Tibial nerve (tissue), 4 donors: Measurements from ENCODE around the gene TBX1. TPM values are rescaled to one million over a fixed set of nuclear protein-coding genes. Genes with fewer than 3 reads are reported as not detected.

Experiments used
- DNase-seq, 2 donors: peaks; one replicate each; pipeline ENCODE4 v3.0.0-alpha.2; 2019; ENCODE audit warnings: low spot score in 2 of 2
- H3K27ac ChIP-seq, 4 donors: fragments of 200-600 bp; sonication (generic) in 3 of 4; one replicate each; pipeline ENCODE4 v1.5.1; 2017 to 2019; ENCODE audit warnings: mild to moderate bottlenecking in 1 of 4
- H3K27me3 ChIP-seq, 2 donors: fragments of 200-600 bp; sonication (generic) in 1 of 2; one replicate each; pipeline versions ENCODE4 v1.5.1 to v1.6.0; 2017 to 2019
- H3K36me3 ChIP-seq, 3 donors: fragments of 200-600 bp; sonication (generic); one replicate each; pipeline ENCODE4 v1.5.1; 2018 to 2019
- H3K4me1 ChIP-seq, 4 donors: fragments of 200-600 bp; sonication (generic) in 3 of 4; one replicate each; pipeline ENCODE4 v1.5.1; 2017 to 2019
- H3K4me3 ChIP-seq, 4 donors: fragments of 200-600 bp; sonication (generic) in 3 of 4; one replicate each; pipeline ENCODE4 v1.5.1; 2017 to 2019; ENCODE audit warnings: mild to moderate bottlenecking in 1 of 4, moderate library complexity in 1 of 4
- H3K9me3 ChIP-seq, 4 donors: fragments of 200-600 bp; sonication (generic) in 3 of 4; one replicate each; pipeline ENCODE4 v1.5.1; 2017 to 2019
- EP300 ChIP-seq, 2 donors: sonication (generic); formaldehyde crosslinking; IDR thresholded peaks; one replicate each; pipeline ENCODE4 v1.6.1; 2017; ENCODE audit warnings: antibody characterized with exemption in 2 of 2, mild to moderate bottlenecking in 1 of 2
- POLR2A ChIP-seq, 2 donors: fragments of 450-650 bp; IDR thresholded peaks; one replicate each; pipeline ENCODE4 v1.6.1; 2017; ENCODE audit warnings: antibody characterized with exemption in 2 of 2, mild to moderate bottlenecking in 2 of 2, moderate library complexity in 2 of 2
- WGBS, 2 donors: methylation state at CpG; one replicate each; pipeline ENCODE4 v1.1.5; 2018; 5-methylcytosine and 5-hydroxymethylcytosine counted together
- total RNA-seq, 4 donors: library from RNA; depleted of rRNA; stranded (reverse); fragments of >200 nt; gene quantifications; one replicate each; pipeline ENCODE4 v1.1.0, GENCODE V29; 2016
- TF ChIP-seq, protein P1 (sequence below), 5 experiments: fragments of 200-600 bp in 3 of 5; fragments of 450-650 bp in 2 of 5; sonication (generic) in 3 of 5; IDR thresholded peaks; one replicate each; pipeline ENCODE4 v1.5.1; 2016 to 2019; ENCODE audit warnings: antibody characterized with exemption in 5 of 5, mild to moderate bottlenecking in 3 of 5, moderate library complexity in 2 of 5

TBX1 gene
- total RNA-seq, 4 donors from 2014 or later: 0.42 to 3.6 (median 2.6) TPM

DNA sequence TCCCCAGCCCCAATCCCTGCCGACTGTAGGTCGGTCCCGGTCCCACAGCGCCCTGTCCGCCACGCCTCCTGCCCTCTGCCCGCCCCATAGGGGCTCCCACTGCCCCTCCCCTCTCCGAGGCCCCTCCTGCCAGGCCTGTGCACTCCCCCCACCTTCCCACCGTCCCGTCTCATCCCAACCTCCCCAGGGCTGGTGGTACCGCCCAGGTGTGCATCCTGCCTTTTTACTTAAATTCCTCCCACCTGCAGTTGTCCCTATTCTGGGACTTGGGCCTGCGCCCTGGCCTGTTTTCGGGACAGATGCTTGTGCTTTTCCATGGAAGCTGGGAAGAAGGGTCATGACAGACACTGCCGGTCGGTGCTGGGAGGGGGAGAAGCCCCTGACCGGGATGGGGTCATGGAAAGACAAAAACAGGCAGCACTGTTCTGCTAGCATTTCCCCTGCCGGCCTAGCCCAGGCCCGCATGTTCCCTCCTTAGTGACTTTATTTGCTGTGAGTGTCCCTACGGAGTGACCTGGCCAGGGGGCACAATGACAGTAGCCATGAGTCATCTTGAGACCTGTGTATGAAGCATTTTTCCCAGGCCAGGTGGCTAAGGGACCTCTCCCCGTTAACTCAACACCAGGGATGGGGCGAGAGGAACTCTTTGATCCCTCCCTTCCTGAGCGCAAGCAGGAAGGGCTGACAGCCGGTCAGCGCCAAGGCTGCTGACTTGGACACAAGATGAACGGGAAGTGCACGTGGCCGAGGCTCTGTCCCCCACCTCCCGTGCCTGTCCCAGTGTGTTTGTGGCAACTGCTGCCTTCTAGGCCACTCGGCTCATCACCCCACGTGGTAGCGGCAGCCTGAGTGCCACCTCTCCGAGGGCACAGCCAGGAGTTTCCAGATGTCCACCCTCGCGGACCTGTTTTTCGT is 7.1 kb downstream of the TBX1 start:
- WGBS, 2 donors: 13 to 24% methylated on average over 24 to 35 of the region's 35 CpGs
- TF ChIP-seq EP300 (IDR thresholded peaks at IDR 0.05) (peak in 1 of 2 donors; percentile 64), POLR2A (IDR thresholded peaks at IDR 0.05) (no peak)
- Histone ChIP-seq H3K9me3 (no peaks in the 10 kb centered on the region), H3K27me3 (peaks cover 0 to 81% of the 10 kb centered on the region in 2 donors), H3K27ac (peak overlapping the region in 1 of 4 donors; percentile 41), H3K4me1 (peaks cover 0 to 34% (median 10%) of the 10 kb centered on the region in 4 donors), H3K36me3 (no peaks in the 10 kb centered on the region), H3K4me3 (peak overlapping the region in 1 of 4 donors; percentile 44)
- DNase-seq: no peak

DNA sequence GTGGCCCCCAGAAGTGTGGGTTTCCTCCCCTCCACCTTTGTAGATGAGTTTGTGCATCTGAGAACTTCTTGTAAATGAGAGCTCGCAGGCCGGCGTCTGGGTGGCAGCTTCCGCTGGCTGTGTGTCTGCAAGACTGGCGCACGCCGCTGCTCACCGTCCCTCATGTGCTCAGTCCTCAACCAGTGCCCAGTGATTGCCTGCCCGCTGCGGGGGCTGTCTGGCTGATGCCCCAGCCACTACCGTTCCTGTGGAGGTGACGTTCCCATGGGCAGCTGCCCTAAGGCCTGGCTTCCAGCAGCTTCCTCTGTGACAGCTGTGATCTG is 8.8 kb downstream of the TBX1 start:
- Histone ChIP-seq H3K27me3 (peaks cover 0 to 77% of the 10 kb centered on the region in 2 donors), H3K36me3 (no peaks in the 10 kb centered on the region), H3K27ac (no peak overlapping the region), H3K4me1 (peaks cover 0 to 42% (median 14%) of the 10 kb centered on the region in 4 donors), H3K9me3 (no peaks in the 10 kb centered on the region), H3K4me3 (no peak overlapping the region)
- 93% methylated on average over 12 of the region's 12 CpGs; no CpG with 5 or more reads in 1 of the 2 donors for WGBS, 2 donors
- no peak for DNase-seq
- no peak for TF ChIP-seq POLR2A (IDR thresholded peaks at IDR 0.05)
- TF ChIP-seq, protein P1, sequence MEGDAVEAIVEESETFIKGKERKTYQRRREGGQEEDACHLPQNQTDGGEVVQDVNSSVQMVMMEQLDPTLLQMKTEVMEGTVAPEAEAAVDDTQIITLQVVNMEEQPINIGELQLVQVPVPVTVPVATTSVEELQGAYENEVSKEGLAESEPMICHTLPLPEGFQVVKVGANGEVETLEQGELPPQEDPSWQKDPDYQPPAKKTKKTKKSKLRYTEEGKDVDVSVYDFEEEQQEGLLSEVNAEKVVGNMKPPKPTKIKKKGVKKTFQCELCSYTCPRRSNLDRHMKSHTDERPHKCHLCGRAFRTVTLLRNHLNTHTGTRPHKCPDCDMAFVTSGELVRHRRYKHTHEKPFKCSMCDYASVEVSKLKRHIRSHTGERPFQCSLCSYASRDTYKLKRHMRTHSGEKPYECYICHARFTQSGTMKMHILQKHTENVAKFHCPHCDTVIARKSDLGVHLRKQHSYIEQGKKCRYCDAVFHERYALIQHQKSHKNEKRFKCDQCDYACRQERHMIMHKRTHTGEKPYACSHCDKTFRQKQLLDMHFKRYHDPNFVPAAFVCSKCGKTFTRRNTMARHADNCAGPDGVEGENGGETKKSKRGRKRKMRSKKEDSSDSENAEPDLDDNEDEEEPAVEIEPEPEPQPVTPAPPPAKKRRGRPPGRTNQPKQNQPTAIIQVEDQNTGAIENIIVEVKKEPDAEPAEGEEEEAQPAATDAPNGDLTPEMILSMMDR (IDR thresholded peaks at IDR 0.05): no peak

DNA sequence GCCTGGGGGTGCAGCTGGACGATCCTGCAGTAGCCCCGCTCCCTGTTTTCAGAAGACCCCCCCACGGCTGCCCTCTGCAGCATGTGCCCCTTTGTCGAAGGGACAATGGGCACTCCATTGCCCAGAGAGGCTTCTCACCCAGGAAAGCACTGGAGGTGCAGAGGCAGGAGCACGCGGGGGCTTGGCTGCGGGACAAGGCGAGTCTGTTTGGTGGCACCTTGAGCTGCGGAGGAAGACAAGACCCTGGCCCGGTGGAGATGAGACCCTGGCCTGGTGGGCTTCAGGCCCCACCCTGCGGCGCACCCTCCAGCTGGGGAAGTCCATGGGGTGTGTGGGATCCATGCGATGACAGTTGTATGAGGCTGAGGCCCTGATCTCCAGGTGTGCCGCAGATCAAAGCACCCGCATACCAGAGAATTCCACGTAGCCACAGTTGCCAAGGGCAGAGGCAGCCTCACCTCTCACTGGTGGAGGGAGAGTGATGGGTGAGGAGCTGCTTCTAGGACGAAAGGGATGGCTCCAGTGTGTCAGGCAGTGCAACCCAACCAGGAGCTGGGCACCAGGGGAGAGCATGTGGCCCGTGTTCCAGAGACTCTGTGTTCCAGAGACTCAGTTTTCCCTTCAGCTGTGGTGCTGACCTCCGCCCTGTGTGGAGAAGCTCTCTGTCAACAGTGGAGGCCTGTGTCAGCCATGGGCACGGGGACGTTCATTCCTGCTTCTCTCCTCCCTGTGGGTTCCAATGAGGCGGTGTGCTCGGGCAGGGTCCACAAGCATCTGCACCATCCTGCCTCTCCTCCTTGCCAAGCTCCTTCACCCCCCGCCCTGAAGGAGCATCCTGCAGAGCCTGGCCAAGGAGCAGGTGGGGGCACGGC is 10.0 kb downstream of the TBX1 start:
- no peaks in the 10 kb centered on the region for H3K36me3 ChIP-seq
- TF ChIP-seq, protein P1 (IDR thresholded peaks at IDR 0.05): no peak
- no peak for TF ChIP-seq EP300 (IDR thresholded peaks at IDR 0.05)
- no peak for TF ChIP-seq POLR2A (IDR thresholded peaks at IDR 0.05)
- peaks cover 0 to 77% of the 10 kb centered on the region in 2 donors for H3K27me3 ChIP-seq
- H3K9me3 ChIP-seq: no peaks in the 10 kb centered on the region
- peak overlapping the region in 1 of 4 donors; percentile 9 for H3K27ac ChIP-seq
- H3K4me1 ChIP-seq: peaks cover 0 to 36% (median 14%) of the 10 kb centered on the region in 4 donors
- no peak overlapping the region for H3K4me3 ChIP-seq
- 85 to 88% methylated on average over 24 of the region's 25 CpGs for WGBS, 2 donors
- no peak for DNase-seq

DNA sequence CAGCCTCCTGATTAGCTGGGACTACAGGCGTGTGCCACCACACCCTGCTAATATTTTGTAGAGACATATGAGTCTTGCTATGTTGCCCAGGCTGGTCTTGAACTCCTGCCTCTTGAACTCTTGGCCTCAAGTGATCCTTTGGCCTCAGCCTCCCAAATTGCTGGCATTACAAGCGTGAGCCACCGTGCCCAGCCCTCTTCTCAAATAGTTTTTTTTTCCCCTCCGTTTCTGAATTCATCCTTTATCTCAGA is 11.8 kb downstream of the TBX1 start:
- TF ChIP-seq EP300 (IDR thresholded peaks at IDR 0.05): no peak
- no peak for TF ChIP-seq POLR2A (IDR thresholded peaks at IDR 0.05)
- TF ChIP-seq, protein P1 (IDR thresholded peaks at IDR 0.05): no peak

DNA sequence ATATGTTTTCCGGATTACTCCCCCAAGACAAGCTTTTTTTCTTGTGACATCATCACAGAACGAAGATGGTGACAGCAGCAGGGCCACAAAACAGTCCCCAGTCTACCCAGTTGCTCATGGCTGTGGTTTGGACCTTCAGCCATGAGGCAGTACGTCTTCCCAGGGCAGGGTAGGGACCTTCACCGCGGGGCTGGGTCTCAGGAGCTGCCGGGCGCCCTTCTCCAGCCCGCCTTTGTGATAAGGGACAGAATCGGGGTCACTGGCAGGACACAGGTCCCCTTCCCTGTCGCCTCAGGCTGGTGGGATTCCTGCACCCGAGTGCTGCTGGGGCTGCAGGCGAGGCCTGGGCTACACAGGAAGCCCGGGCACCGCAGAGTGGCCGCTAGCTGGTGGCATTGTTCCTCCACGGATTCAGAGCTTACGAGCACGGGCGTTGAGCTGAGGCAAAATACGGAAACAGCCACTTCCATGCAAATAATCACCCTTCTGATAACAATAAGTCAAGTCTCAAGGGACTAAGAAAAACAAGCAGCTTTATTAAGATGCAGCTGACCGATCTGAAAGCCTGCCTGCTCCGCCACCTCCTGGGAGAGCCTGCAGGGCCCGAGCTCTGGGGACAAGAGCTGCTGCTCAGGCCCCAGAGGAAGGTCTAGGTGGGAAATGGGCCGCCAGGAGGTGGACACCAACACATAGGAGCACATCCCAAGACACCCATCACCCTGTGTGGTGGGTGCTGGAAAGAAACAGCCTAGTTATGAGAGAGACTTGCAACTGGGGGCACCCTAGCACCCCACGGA is 12.3 kb downstream of the TBX1 start:
- H3K4me3 ChIP-seq: no peak overlapping the region
- 43 to 63% methylated on average over 21 to 25 of the region's 25 CpGs for WGBS, 2 donors
- peaks cover 0 to 73% of the 10 kb centered on the region in 2 donors for H3K27me3 ChIP-seq
- H3K27ac ChIP-seq: peak overlapping the region in 2 of 4 donors; percentile 36 to 57
- no peaks in the 10 kb centered on the region for H3K36me3 ChIP-seq
- no peaks in the 10 kb centered on the region for H3K9me3 ChIP-seq
- no peak for DNase-seq
- peaks cover 0 to 20% (median 5%) of the 10 kb centered on the region in 4 donors for H3K4me1 ChIP-seq
- TF ChIP-seq EP300 (IDR thresholded peaks at IDR 0.05) (peak in 1 of 2 donors; percentile 18), POLR2A (IDR thresholded peaks at IDR 0.05) (no peak)
- TF ChIP-seq, protein P1 (IDR thresholded peaks at IDR 0.05): no peak

More for the DNA sequence above, 11.8 kb downstream of the TBX1 start:
- no peak for DNase-seq
- Histone ChIP-seq H3K9me3 (no peaks in the 10 kb centered on the region), H3K27ac (peak overlapping the region in 1 of 4 donors; percentile 57), H3K36me3 (no peaks in the 10 kb centered on the region), H3K4me1 (peaks cover 0 to 25% (median 7%) of the 10 kb centered on the region in 4 donors), H3K27me3 (peaks cover 0 to 74% of the 10 kb centered on the region in 2 donors), H3K4me3 (no peak overlapping the region)
- 38 to 53% methylated on average over 4 of the region's 4 CpGs for WGBS, 2 donors
